Measurements from ENCODE around the gene NPPC.
A peak's percentile ranks its signal among the peaks of the same experiment; 100 is the strongest.
"Not testable (repeated sequence)": the region's sequence is repeated elsewhere in the genome, so short reads cannot be mapped to it uniquely, and the experiment has no call there.

Gene NPPC

GRCh38 chr2:231926180-231926741, at the start of gene NPPC:
NPPC (minus strand) TSS chr2:231926396; CDS start chr2:231926249, 147 bp downstream.
- DNase-seq: peak; percentile 46

GRCh38 chr2:231975001-231975400, 48.8 kb upstream of the NPPC start:
- no peak for DNase-seq

- DNase-seq: no peak
Measured at GRCh38 chr2:231970461-231970860, 44.3 kb upstream of the NPPC start.

- DNase-seq: no peak
Measured at GRCh38 chr2:231968820-231969219, 42.6 kb upstream of the NPPC start.

- DNase-seq: no peak
Measured at GRCh38 chr2:231966886-231967285, 40.7 kb upstream of the NPPC start.

- no peak for DNase-seq
Measured at GRCh38 chr2:231965102-231965501, 38.9 kb upstream of the NPPC start.

GRCh38 chr2:231961349-231962166, 35.4 kb upstream of the NPPC start, which contains the start of gene DIS3L2:
DIS3L2 (plus strand) TSS chr2:231961713; CDS start chr2:232014928, 53,215 bp downstream.
- DNase-seq: peak; percentile 83

- no peak for DNase-seq
Measured at GRCh38 chr2:231960810-231961348, 34.7 kb upstream of the NPPC start.

GRCh38 chr2:231957913-231958763, 31.9 kb upstream of the NPPC start:
- DNase-seq: no peak

- no peak for DNase-seq
Measured at GRCh38 chr2:231955758-231956472, 29.7 kb upstream of the NPPC start.

- no peak for DNase-seq
Measured at GRCh38 chr2:231951452-231952035, 25.3 kb upstream of the NPPC start.

GRCh38 chr2:231947694-231948093, 21.5 kb upstream of the NPPC start:
- DNase-seq: no peak

GRCh38 chr2:231947112-231947511, 20.9 kb upstream of the NPPC start:
- not testable (repeated sequence) for DNase-seq

- no peak for DNase-seq
Measured at GRCh38 chr2:231946241-231946814, 20.1 kb upstream of the NPPC start.

- no peak for DNase-seq
Measured at GRCh38 chr2:231942180-231942579, 16.0 kb upstream of the NPPC start.

GRCh38 chr2:231941673-231942072, 15.5 kb upstream of the NPPC start:
- no peak for DNase-seq

GRCh38 chr2:231940795-231941194, 14.6 kb upstream of the NPPC start:
- no peak for DNase-seq

GRCh38 chr2:231939022-231939421, 12.8 kb upstream of the NPPC start:
- DNase-seq: no peak

GRCh38 chr2:231937057-231937456, 10.9 kb upstream of the NPPC start:
- DNase-seq: no peak

- DNase-seq: no peak
Measured at GRCh38 chr2:231936491-231936890, 10.3 kb upstream of the NPPC start.

GRCh38 chr2:231935815-231936214, 9.6 kb upstream of the NPPC start:
- no peak for DNase-seq

GRCh38 chr2:231935207-231935524, 9.0 kb upstream of the NPPC start:
- DNase-seq: no peak

All from RPMI8226 (cell line).